ENCODE results near the gene BZW1. TPM values are rescaled to one million over a fixed set of nuclear protein-coding genes. Genes with fewer than 3 reads are reported as not detected.
"Not testable (repeated sequence)": the region's sequence is repeated elsewhere in the genome, so short reads cannot be mapped to it uniquely, and the experiment has no call there.

BZW1 gene
- total RNA-seq, 1 donor from 2014 or later = 437 TPM

- DNase-seq (ENCODE audit: low spot score in 2 of 2) = no peak
- FAIRE-seq = no peak
These were observed 23.5 kb upstream of the BZW1 start for GRCh38 chr2:200788121-200788718.

GRCh38 chr2:200790185-200790584, 21.5 kb upstream of the BZW1 start:
- no peak for DNase-seq (ENCODE audit: low spot score in 2 of 2)

GRCh38 chr2:200791905-200792304, 19.8 kb upstream of the BZW1 start:
- no peak for DNase-seq (ENCODE audit: low spot score in 2 of 2)
- FAIRE-seq = no peak

More at GRCh38 chr2:200790185-200790584, 21.5 kb upstream of the BZW1 start:
- FAIRE-seq = no peak

- FAIRE-seq (no peak), DNase-seq (ENCODE audit: low spot score in 2 of 2) (no peak)
These were observed 17.6 kb upstream of the BZW1 start for GRCh38 chr2:200794143-200794542.

- DNase-seq (ENCODE audit: low spot score in 2 of 2) = no peak
- no peak for FAIRE-seq
These were observed 16.7 kb upstream of the BZW1 start for GRCh38 chr2:200795028-200795440.

GRCh38 chr2:200796561-200796960, 15.1 kb upstream of the BZW1 start:
- DNase-seq (ENCODE audit: low spot score in 2 of 2) (no peak), FAIRE-seq (no peak)

- FAIRE-seq (no peak), DNase-seq (ENCODE audit: low spot score in 2 of 2) (no peak)
These were observed 14.4 kb upstream of the BZW1 start for GRCh38 chr2:200797242-200797770.

- DNase-seq (ENCODE audit: low spot score in 2 of 2) (no peak), FAIRE-seq (no peak)
These were observed 13.2 kb upstream of the BZW1 start for GRCh38 chr2:200798514-200798913.

- DNase-seq (ENCODE audit: low spot score in 2 of 2) (no peak), FAIRE-seq (no peak)
These were observed 11.3 kb upstream of the BZW1 start for GRCh38 chr2:200800458-200800857.

- FAIRE-seq; DNase-seq (ENCODE audit: low spot score in 2 of 2): not testable (repeated sequence)
These were observed 10.3 kb upstream of the BZW1 start for GRCh38 chr2:200801431-200801830.

GRCh38 chr2:200809506-200810251, 2.0 kb upstream of the BZW1 start:
- FAIRE-seq (no peak), DNase-seq (ENCODE audit: low spot score in 2 of 2) (no peak)

GRCh38 chr2:200810252-200810997, 1.3 kb upstream of the BZW1 start:
- FAIRE-seq (no peak), DNase-seq (ENCODE audit: low spot score in 2 of 2) (no peak)

- DNase-seq (ENCODE audit: low spot score in 2 of 2) (no peak), FAIRE-seq (no peak)
These were observed 745 bp upstream of the BZW1 start for GRCh38 chr2:200810998-200811332.

- no peak for FAIRE-seq
These were observed 662 bp downstream of the BZW1 start for GRCh38 chr2:200812122-200813022.

GRCh38 chr2:200814276-200814815, 2.6 kb downstream of the BZW1 start:
- DNase-seq (ENCODE audit: low spot score in 2 of 2) (no peak), FAIRE-seq (no peak)

More at GRCh38 chr2:200812122-200813022, 662 bp downstream of the BZW1 start:
- peak; percentile 50 to 56 for DNase-seq (ENCODE audit: low spot score in 2 of 2)

GRCh38 chr2:200814917-200815316, 3.2 kb downstream of the BZW1 start:
- DNase-seq (ENCODE audit: low spot score in 2 of 2) (no peak), FAIRE-seq (no peak)

- not testable (repeated sequence) for FAIRE-seq
These were observed 7.0 kb downstream of the BZW1 start for GRCh38 chr2:200818732-200819131.

GRCh38 chr2:200820573-200821234, 9.0 kb downstream of the BZW1 start:
- DNase-seq (ENCODE audit: low spot score in 2 of 2) (no peak), FAIRE-seq (no peak)

More at GRCh38 chr2:200818732-200819131, 7.0 kb downstream of the BZW1 start:
- not testable (repeated sequence) for DNase-seq (ENCODE audit: low spot score in 2 of 2)

GRCh38 chr2:200821686-200822245, 10.1 kb downstream of the BZW1 start:
- FAIRE-seq (no peak), DNase-seq (ENCODE audit: low spot score in 2 of 2) (no peak)
